NCI-H1436 treated with DMSO at 0.1 percent for 48 hours (cell line): Measurements from ENCODE around the gene ACAA1.

Experiments
- DNase-seq: peaks from one replicate; lab custom pipeline; 2025; lab: John Stamatoyannopoulos, UW

Gene ACAA1

GRCh38 chr3:38118421-38119247, 18.3 kb downstream of the ACAA1 start:
- DNase-seq: no peak

GRCh38 chr3:38117748-38118420, 19.0 kb downstream of the ACAA1 start:
- no peak for DNase-seq

DNA sequence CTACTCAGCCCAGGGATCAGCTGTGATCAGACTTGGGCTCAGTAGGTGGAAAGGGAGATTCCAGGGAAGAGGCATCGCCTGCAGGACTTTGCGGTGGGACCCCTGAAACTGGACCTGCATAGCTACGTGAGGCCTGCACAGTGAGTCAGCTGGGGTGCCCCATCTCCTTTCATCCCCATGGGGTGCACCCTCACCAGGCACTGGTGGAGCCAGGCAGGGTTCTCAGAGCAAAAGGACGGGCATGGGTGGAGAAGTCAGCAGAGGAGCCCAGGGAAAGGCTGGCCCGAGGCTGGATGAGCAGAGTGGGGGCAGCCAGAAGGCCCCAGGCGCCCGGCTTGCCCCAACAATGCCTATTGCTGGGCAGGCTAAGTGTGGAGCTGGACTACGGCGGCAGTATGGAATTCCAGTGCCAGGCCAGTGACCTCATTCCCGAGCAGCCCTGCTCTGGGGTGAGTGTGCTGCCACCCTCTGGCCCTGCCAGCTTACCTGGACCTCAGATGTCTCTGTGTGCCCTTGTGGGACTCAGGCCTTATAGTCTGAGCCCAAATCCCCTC, 19.7 kb downstream of the ACAA1 start:
- DNase-seq: no peak

DNA sequence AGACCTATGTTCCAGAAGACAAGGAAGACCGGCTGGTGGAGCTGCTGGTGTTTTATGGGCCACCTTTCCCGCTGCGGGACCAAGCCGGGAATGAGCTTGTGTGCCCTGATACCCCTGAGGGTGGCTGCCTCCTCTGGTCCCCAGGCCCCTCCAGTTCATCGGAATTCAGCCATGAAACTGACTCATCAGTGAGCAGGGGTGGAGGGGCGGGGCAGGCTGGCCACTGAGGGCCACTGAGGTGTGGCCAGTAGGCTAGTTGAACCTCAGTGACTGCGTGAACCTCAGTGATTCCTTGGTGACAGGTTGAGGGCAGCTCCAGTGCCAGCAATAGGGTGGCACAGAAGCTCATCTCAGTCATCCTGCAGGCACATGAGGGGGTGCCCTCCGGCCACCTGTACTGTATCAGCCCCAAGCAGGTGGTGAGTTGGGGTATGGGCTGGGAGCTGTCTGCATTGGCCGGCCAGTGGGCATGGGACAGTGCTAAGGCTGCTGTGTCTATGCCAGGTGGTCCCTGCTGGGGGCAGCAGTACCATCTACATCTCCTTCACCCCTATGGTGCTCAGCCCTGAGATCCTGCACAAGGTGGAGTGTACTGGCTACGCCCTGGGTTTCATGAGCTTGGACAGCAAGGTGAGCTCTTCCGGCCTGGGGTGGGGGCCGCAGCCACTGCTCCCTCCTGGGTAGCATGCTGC, 20.3 kb downstream of the ACAA1 start:
- no peak for DNase-seq

DNA sequence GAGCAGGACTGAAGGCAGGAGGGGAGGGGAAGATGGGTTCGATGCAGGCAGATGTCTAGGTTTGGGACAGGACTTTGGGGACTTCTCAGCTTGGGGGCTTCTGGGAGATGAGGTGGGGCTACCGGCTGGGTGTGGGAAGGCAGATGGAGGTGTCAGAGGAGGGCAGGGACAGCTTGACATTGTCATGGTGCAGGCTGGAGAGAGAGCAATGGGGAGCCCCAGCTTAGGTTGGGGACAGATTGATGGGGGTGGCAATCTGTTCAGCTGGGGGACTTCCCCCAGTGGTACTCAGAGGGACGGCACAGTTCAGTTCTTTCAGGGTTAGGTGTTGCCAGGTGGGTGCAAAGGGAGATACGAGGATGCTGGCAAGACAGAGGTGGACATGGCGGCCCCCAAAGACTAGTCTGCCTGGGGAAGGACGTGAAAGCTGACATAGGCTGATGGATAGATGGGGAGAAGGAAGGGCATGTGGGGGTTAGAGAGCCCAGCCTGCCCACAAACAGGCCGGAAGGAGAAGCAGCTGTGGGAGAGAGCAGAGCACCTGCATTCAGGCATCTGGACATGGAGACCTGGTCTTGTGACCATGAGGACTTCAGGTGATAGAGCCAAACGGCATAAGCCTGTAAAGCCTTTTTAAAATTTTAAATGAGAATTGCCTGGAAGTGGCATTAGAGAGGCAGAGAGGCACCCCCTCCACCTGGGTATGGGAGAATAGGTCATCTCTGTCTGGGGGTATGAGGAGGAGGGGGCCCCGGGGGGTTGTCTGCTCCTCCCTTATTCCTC, 21.1 kb downstream of the ACAA1 start:
- DNase-seq: no peak

GRCh38 chr3:38114875-38115644, 21.9 kb downstream of the ACAA1 start:
- no peak for DNase-seq

DNA sequence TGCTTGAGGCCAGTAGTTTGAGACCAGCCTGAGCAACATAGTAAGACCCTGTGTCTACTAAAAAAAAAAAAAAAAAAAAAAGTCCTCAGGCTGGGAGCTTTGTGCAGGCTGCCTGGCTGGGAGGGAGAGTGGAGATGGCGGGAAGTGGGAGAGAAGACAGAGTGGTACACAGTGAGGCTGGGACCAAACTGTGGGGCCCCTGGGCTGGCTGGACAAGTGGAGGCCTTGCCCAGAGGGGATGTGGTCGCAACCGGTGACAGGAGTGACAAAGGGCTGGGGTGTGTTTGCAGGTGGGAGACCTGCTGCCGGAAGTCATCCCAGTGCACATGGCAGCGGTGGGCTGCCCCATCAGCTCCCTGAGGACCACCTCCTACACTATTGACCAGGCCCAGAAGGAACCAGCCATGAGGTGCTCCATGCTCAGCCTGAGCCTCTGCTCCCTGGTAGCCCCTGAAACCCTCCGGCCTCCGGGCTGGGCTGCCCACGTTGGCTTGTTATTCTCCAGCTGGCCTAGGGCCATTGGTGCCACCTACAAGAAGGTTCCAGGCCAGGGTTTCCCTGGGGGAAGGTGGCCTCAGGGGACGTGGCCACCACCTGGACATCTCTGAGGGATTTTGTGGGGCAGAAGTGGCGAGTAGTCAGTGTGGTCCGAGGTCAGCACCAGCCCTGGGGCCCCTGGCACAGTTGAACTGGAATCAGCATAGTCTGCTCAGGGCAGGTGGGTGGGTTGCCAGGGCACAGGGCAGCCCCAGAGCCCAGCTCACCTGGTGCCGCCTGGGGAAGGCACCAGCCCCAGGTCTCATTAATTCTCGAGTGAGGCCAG, 22.7 kb downstream of the ACAA1 start:
- DNase-seq: no peak

DNA sequence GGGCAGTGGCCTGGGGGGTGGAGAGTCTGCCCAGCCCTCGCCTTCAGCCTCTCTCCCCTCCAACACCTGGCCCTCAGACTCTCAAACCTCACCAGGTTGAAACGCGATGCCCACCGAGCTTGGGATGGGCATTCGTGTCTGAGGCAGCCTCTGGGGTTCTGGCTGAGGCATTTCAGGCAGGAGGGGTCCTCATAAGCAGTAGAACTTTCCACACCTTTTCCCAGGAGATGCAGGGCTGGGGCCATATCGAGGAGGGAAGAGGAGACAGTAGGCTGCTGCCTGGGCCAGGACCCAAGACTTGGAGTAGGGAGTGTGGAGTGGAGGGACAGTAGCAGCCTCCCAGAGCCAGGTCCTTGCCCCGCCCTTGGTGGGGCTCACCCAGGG, 24.6 kb downstream of the ACAA1 start:
- DNase-seq: no peak

- DNase-seq: no peak
Measured at GRCh38 chr3:38111696-38112377, 25.1 kb downstream of the ACAA1 start.

DNA sequence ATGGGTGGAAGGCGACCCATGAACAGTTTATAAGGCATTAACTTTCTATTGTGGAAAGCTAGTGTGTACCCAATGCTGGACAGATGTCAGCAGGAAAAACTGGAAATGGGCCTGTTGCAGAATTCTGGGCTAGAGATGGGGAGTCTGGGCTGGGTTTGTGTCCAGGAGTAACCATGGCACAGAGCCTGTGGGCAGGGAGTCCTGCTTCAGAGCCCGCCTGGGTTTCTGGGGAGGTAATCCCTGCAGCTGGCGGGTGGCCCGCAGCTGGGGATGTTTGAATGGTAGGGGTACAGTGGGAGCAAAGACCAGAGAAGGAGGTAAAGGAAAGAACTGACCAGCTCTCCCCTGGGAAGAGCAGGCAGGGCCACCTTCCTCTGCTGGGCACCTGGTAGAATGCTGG, 25.7 kb downstream of the ACAA1 start:
- no peak for DNase-seq

GRCh38 chr3:38110314-38111050, 26.4 kb downstream of the ACAA1 start:
- DNase-seq: no peak

DNA sequence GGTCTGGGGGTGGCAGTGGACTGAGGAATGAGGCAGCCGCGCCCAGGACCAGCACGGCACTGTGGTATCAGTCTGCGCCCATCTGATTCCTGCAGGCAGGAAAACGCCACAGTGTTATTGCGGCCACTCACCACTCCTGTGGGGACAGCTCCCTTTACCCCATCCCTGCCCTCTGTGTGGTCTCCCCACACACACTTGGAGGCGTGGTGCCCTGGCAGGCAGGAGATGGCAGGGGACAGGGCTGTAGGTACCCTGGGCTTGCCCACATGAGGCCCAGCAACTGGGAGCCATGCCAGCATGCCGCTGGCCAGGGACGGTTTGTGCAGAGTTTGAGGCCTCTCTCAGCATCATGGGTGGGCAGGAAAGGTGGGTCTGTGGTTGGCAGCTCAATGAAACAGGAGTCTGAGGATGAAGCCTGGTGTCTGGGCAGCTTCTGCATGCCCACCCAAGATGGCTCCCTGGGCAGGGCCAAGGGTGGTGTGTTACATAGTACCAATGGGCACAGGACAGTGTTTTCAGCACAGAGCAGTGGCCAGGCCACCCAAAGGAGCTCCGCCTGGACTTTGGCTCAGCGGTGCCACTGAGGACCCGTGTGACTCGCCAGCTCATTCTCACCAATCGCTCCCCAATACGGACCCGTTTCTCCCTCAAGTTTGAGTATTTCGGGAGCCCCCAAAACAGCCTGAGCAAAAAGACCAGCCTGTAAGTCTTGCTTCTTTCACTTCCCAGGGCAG, 27.2 kb downstream of the ACAA1 start:
- no peak for DNase-seq

DNA sequence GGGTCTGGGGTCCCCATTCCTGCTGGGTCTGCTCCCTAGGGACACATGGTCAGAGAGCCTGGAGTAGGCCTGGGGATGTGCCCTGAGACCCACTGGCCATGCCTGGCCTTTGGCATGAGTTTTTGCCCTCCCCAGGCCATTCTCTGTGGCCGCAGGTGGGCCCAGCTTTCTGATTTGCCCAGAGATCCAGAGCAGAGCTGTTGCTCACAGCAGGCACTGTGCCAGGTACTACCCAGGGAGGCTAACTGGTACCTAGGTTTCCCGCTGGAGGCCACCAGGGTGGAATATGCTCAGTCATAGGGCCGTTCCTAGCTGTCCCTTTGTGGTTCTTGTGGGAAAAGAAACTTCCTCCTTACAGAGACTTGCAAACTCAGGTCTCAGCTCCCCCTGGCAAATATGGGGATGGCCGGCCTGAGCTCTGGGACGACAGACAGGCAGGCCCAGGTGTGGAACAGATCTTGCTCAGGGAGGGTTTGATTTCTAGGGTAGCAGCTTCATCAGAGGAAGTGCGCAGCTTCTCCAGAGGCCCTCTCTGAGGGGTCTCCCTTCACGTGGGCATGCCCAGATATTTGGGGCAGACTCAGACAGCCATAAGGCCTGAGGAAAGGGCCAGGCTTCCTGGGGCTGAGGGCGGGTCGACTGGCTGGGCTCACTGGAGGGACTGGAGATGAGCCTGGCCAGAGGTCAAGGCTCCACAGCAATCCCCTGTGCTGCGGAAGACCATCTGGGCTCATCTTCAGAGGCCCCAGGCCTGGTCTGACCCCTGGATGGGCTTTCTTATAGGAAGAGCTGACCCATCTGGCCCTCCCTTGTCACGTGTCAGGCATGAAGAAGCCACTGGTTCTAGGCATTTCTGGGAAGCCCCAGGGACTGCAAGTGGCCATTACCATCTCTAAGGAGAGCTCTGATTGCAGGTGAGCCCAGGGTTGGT, 28.0 kb downstream of the ACAA1 start:
- DNase-seq: no peak

- DNase-seq: no peak
Measured at GRCh38 chr3:38107911-38108648, 28.8 kb downstream of the ACAA1 start.

GRCh38 chr3:38105525-38105924, 31.4 kb downstream of the ACAA1 start:
- DNase-seq: no peak

GRCh38 chr3:38102444-38102814, 34.5 kb downstream of the ACAA1 start:
- DNase-seq: no peak
